ENCODE data around the gene PIEZO2.
"Not testable (repeated sequence)": the region's sequence is repeated elsewhere in the genome, so short reads cannot be mapped to it uniquely, and the experiment has no call there.

The PIEZO2 gene

GRCh38 chr18:10916387-10916786, 233.0 kb downstream of the PIEZO2 start:
- no peak overlapping the region for H3K27ac ChIP-seq
- TF ChIP-seq CTCF (conservative IDR thresholded peaks at IDR 0.05) (no peak), ZFX (IDR thresholded peaks at IDR 0.05) (no peak)

GRCh38 chr18:10915748-10916147, 233.6 kb downstream of the PIEZO2 start:
- H3K27ac ChIP-seq = not testable (repeated sequence)

GRCh38 chr18:10914610-10915009, 234.8 kb downstream of the PIEZO2 start:
- H3K27ac ChIP-seq = not testable (repeated sequence)

- no peak overlapping the region for H3K27ac ChIP-seq
- TF ChIP-seq ZFX (IDR thresholded peaks at IDR 0.05) (no peak), CTCF (conservative IDR thresholded peaks at IDR 0.05) (no peak)
These were observed 235.4 kb downstream of the PIEZO2 start for GRCh38 chr18:10913919-10914318.

- TF ChIP-seq CTCF (conservative IDR thresholded peaks at IDR 0.05) (no peak), ZFX (IDR thresholded peaks at IDR 0.05) (no peak)
- no peak overlapping the region for H3K27ac ChIP-seq
These were observed 236.4 kb downstream of the PIEZO2 start for GRCh38 chr18:10912790-10913545.

GRCh38 chr18:10909724-10910123, 239.6 kb downstream of the PIEZO2 start:
- H3K27ac ChIP-seq = no peak overlapping the region
- TF ChIP-seq ZFX (IDR thresholded peaks at IDR 0.05) (no peak), CTCF (conservative IDR thresholded peaks at IDR 0.05) (no peak)

GRCh38 chr18:10908760-10909159, 240.6 kb downstream of the PIEZO2 start:
- TF ChIP-seq ZFX (IDR thresholded peaks at IDR 0.05) (no peak), CTCF (conservative IDR thresholded peaks at IDR 0.05) (no peak)
- no peak overlapping the region for H3K27ac ChIP-seq

- TF ChIP-seq CTCF (conservative IDR thresholded peaks at IDR 0.05) = no peak
- TF ChIP-seq ZFX (IDR thresholded peaks at IDR 0.05) = no peak
- no peak overlapping the region for H3K27ac ChIP-seq
These were observed 241.6 kb downstream of the PIEZO2 start for GRCh38 chr18:10907749-10908148.

Data from C4-2B (cell line).